Smooth muscle cell (in vitro differentiated cells): ENCODE measurements around the gene BICDL2. TPM values are rescaled to one million over a fixed set of nuclear protein-coding genes. Genes with fewer than 3 reads are reported as not detected.

Experiments
- DNase-seq: peaks from one replicate; lab custom pipeline; 2025; ENCODE audit not compliant: unreplicated experiment; lab: John Stamatoyannopoulos, UW
- H2AFZ ChIP-seq: fragments of 200-600 bp; sonication (generic); 2 replicates; pipeline ENCODE4 v1.6.0; 2016; ENCODE audit warnings: antibody characterized with exemption, low read depth, mild to moderate bottlenecking
- H3F3A ChIP-seq: fragments of 200-600 bp; sonication (generic); 2 replicates; pipeline ENCODE4 v1.6.0; 2017; ENCODE audit warnings: antibody characterized with exemption, low read depth
- H3K27ac ChIP-seq: fragments of 200-600 bp; sonication (generic); 2 replicates; pipeline ENCODE4 v1.5.1; 2016; ENCODE audit warnings: low read depth, mild to moderate bottlenecking
- H3K27me3 ChIP-seq: fragments of 200-600 bp; sonication (generic); 2 replicates; pipeline ENCODE4 v1.6.1; 2016; ENCODE audit warnings: low read depth, mild to moderate bottlenecking
- H3K36me3 ChIP-seq: fragments of 200-600 bp; sonication (generic); 2 replicates; pipeline ENCODE4 v1.5.1; 2016; ENCODE audit warnings: low read depth
- H3K4me1 ChIP-seq: fragments of 200-600 bp; sonication (generic); 2 replicates; pipeline ENCODE4 v1.5.1; 2016; ENCODE audit warnings: low read depth
- H3K4me2 ChIP-seq: fragments of 200-600 bp; sonication (generic); 2 replicates; pipeline ENCODE4 v1.6.0; 2016; ENCODE audit warnings: mild to moderate bottlenecking
- H3K4me3 ChIP-seq: fragments of 200-600 bp; sonication (generic); 2 replicates; pipeline ENCODE4 v1.5.1; 2016; ENCODE audit warnings: mild to moderate bottlenecking
- H3K79me2 ChIP-seq: fragments of 200-600 bp; sonication (generic); 2 replicates; pipeline ENCODE4 v1.6.0; 2016; ENCODE audit warnings: low read depth, mild to moderate bottlenecking
- H3K9ac ChIP-seq: fragments of 200-600 bp; sonication (generic); 2 replicates; pipeline ENCODE4 v1.6.0; 2016; ENCODE audit warnings: low read depth
- H3K9me3 ChIP-seq: fragments of 200-600 bp; sonication (generic); replicated peaks from 2 replicates; pipeline ENCODE4 v1.5.1; 2016; ENCODE audit warnings: low read depth
- H4K20me1 ChIP-seq: fragments of 200-600 bp; sonication (generic); 2 replicates; pipeline ENCODE4 v1.6.0; 2016; ENCODE audit warnings: low read depth
- CTCF ChIP-seq: fragments of 200-600 bp; sonication (generic); IDR thresholded peaks from 2 replicates; pipeline ENCODE4 v1.5.1; 2017; ENCODE audit warnings: borderline replicate concordance, mild to moderate bottlenecking, antibody characterized with exemption; ENCODE audit not compliant: insufficient read depth, poor library complexity, severe bottlenecking
- WGBS: methylation state at CpG from one replicate; pipeline ENCODE4 v1.1.7; 2016; ENCODE audit warnings: low lambda C conversion rate; 5-methylcytosine and 5-hydroxymethylcytosine counted together
- polyA plus RNA-seq: library from polyadenylated mRNA; unstranded; fragments of >200 nt; fragmentation: Nextera tagmentation; extraction: Ambion mirVana; gene quantifications from 2 replicates; pipeline ENCODE4 v1.2.1, GENCODE V29; 2016
- total RNA-seq: library from RNA; depleted of rRNA; stranded (reverse); fragments of >200 nt; gene quantifications from 2 replicates; pipeline ENCODE4 v1.2.3, GENCODE V29; 2014

The BICDL2 gene
- total and polyA plus RNA-seq, 2 experiments from 2014 or later, result 0.86 to 1.5 TPM

DNA sequence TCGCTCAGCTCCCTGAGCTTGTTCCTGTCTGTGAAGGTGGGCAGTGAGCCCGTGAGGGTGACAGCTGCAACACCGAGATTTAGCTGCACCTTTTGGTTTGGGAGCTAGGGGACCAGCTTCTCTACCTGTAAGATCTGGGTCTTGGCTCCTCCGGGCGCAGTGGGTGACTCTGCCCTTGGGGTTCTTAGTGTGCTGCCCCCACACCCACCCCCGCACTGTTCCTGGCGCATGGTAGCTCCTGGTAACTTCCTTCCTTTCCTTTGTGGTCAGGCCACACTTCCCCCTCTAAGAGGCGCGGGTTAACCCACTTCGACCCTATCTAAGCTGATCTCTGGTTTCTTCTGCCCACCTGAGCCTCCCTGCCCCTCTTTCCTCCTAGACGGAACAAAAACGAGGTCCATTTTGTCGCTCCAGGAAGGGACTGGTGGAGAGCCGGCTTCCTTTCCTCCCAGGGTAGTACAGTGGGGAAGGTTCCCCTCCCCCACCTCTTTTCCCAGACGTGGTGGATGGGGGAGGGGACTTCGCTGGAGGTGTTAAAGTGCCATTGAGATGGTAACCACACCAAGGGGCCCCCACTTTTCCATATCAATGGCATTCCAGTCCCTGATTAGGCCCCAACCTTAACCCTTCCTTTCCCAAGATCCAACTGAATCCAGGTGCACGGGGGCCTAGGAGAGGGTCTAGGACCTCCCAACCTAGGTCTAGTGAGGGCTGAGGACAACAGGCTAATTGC is 28.6 kb downstream of the BICDL2 start:
- DNase-seq, result no peak
- Histone ChIP-seq H3K36me3 (no peaks in the 10 kb centered on the region), H3K9ac (no peak overlapping the region), H3K4me3 (no peak overlapping the region), H2AFZ (no peak overlapping the region), H3K4me2 (peak overlapping the region; percentile 48), H3K79me2 (no peaks in the 10 kb centered on the region), H4K20me1 (no peaks in the 10 kb centered on the region), H3F3A (no peaks in the 10 kb centered on the region), H3K27me3 (peaks cover 76% of the 10 kb centered on the region), H3K9me3 (no peaks in the 10 kb centered on the region), H3K27ac (peak overlapping the region; percentile 86), H3K4me1 (peaks cover 39% of the 10 kb centered on the region)
- no peak for TF ChIP-seq CTCF
- WGBS, result 18% methylated on average over 17 of the region's 17 CpGs

DNA sequence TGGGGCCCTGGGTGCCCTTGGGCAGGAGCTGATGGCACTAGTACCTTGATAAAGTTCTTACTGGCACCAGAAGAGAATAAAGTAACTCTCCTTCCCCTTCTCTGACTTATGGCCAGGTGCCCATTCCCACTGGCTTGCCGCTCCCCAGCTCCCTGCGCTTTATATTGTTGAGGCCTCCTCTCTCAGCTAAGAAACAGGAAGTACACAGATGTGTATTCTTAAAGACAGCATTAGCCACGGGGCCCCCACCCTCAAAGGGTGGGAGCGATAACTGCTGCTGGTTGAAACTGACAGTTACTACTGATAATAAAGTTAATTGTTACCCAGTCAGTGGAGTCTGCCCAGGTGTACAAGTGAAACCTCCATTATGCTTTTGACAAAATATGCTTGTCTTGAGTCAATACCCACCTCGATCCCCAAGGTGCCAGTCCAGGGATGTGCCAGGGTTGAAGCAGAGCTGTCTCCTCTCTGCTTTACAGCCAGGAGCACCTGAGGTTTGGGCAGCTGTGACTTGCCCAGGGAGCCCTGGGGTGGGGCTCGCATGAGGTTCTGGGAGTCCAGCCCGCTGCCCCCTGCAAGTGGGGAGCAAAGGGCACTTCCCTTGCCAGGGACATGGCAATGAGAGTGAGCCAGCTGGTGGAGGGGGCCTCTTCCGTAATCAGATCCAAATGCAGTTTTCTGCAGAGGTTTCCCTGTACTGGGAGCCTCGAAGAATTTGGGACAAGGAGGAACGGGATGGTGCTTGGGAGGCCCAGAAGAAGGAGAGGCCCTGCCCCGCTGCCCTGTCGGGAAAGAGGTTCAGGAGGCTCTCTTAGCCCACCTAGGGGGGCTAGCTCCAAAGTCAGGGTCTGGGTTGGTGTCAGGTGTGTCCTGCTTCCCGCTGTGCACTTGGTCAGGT is 29.4 kb downstream of the BICDL2 start:
- no peak for DNase-seq
- 60% methylated on average over 13 of the region's 13 CpGs for WGBS
- no peak for TF ChIP-seq CTCF
- H3K36me3 ChIP-seq, result no peaks in the 10 kb centered on the region
- peaks cover 68% of the 10 kb centered on the region for H3K27me3 ChIP-seq
- no peaks in the 10 kb centered on the region for H4K20me1 ChIP-seq
- H3K9me3 ChIP-seq, result no peaks in the 10 kb centered on the region
- H3K4me2 ChIP-seq, result no peak overlapping the region
- H2AFZ ChIP-seq, result no peak overlapping the region
- no peaks in the 10 kb centered on the region for H3F3A ChIP-seq
- no peaks in the 10 kb centered on the region for H3K79me2 ChIP-seq
- peaks cover 32% of the 10 kb centered on the region for H3K4me1 ChIP-seq
- no peak overlapping the region for H3K9ac ChIP-seq
- no peak overlapping the region for H3K27ac ChIP-seq
- peak overlapping the region; percentile 10 for H3K4me3 ChIP-seq

GRCh38 chr16:3004781-3005284 is 31.9 kb downstream of the BICDL2 start:
- WGBS, result 4% methylated on average over 22 of the region's 25 CpGs
- Histone ChIP-seq H3K9me3 (no peaks in the 10 kb centered on the region), H3K4me3 (peak overlapping the region; percentile 45), H3K4me2 (peak overlapping the region; percentile 78), H3K27me3 (peaks cover 52% of the 10 kb centered on the region), H3K4me1 (peaks cover 23% of the 10 kb centered on the region), H3K9ac (no peak overlapping the region), H3F3A (no peaks in the 10 kb centered on the region), H3K36me3 (no peaks in the 10 kb centered on the region), H2AFZ (no peak overlapping the region), H3K79me2 (no peaks in the 10 kb centered on the region), H3K27ac (no peak overlapping the region), H4K20me1 (no peaks in the 10 kb centered on the region)
- TF ChIP-seq CTCF, result no peak
- no peak for DNase-seq
